Osteoblast (primary cell): ENCODE measurements around the gene GRID1. TPM values are rescaled to one million over a fixed set of nuclear protein-coding genes. Genes with fewer than 3 reads are reported as not detected.
"Not testable (repeated sequence)": the region's sequence is repeated elsewhere in the genome, so short reads cannot be mapped to it uniquely, and the experiment has no call there.

Source experiments
- DNase-seq: peaks from one replicate; pipeline ENCODE4 v3.0.0; 2011; ENCODE audit warnings: low spot score, mixed read lengths; ENCODE audit not compliant: insufficient read length; ENCODE audit errors: missing footprints
- H2AFZ ChIP-seq: 2 replicates; pipeline ENCODE4 v1.6.0; 2011; ENCODE audit warnings: mild to moderate bottlenecking, low read length
- H3K27ac ChIP-seq: 2 replicates; pipeline ENCODE4 v1.5.1; 2011; ENCODE audit warnings: mild to moderate bottlenecking, low read depth, low read length, moderate library complexity
- H3K27me3 ChIP-seq: 2 replicates; pipeline ENCODE4 v1.6.0; 2012; ENCODE audit warnings: mild to moderate bottlenecking, control low read depth, inconsistent platforms, low read length, moderate library complexity; ENCODE audit not compliant: insufficient read depth
- H3K36me3 ChIP-seq: 2 replicates; pipeline ENCODE4 v1.5.1; 2011; ENCODE audit warnings: mild to moderate bottlenecking, low read length, control low read depth, moderate library complexity; ENCODE audit not compliant: insufficient read depth
- H3K4me1 ChIP-seq: 2 replicates; pipeline ENCODE4 v1.5.1; 2011; ENCODE audit warnings: mild to moderate bottlenecking, low read length, control low read depth, moderate library complexity; ENCODE audit not compliant: insufficient read depth
- H3K4me2 ChIP-seq: 2 replicates; pipeline ENCODE4 v1.6.0; 2011; ENCODE audit warnings: mild to moderate bottlenecking, low read length; ENCODE audit not compliant: insufficient read depth
- H3K4me3 ChIP-seq: fragments of 200-600 bp; sonication (generic); 3 replicates; pipeline ENCODE4 v1.5.1; 2012; ENCODE audit warnings: mild to moderate bottlenecking, low read length, inconsistent platforms; ENCODE audit not compliant: insufficient read depth
- H3K79me2 ChIP-seq: 2 replicates; pipeline ENCODE4 v1.6.0; 2012; ENCODE audit warnings: mild to moderate bottlenecking, low read length, control low read depth, inconsistent platforms; ENCODE audit not compliant: insufficient read depth
- H3K9me3 ChIP-seq: 2 replicates; pipeline ENCODE4 v1.5.1; 2011; ENCODE audit warnings: low read depth, low read length, control low read depth
- H4K20me1 ChIP-seq: 2 replicates; pipeline ENCODE4 v1.6.0; 2012; ENCODE audit warnings: mild to moderate bottlenecking, low read length, control low read depth; ENCODE audit not compliant: insufficient read depth
- total RNA-seq: library from RNA; depleted of rRNA; stranded (reverse); fragments of >200 nt; gene quantifications from 2 replicates; pipeline ENCODE4 v1.2.3, GENCODE V29; 2012
- TF ChIP-seq, protein P1 (sequence below): IDR thresholded peaks from 2 replicates; pipeline ENCODE4 v1.5.1; 2011; ENCODE audit warnings: mild to moderate bottlenecking, low read depth, low read length, moderate library complexity; ENCODE audit errors: extremely low read depth

The GRID1 gene
- total RNA-seq, 1 donor = not detected

DNA sequence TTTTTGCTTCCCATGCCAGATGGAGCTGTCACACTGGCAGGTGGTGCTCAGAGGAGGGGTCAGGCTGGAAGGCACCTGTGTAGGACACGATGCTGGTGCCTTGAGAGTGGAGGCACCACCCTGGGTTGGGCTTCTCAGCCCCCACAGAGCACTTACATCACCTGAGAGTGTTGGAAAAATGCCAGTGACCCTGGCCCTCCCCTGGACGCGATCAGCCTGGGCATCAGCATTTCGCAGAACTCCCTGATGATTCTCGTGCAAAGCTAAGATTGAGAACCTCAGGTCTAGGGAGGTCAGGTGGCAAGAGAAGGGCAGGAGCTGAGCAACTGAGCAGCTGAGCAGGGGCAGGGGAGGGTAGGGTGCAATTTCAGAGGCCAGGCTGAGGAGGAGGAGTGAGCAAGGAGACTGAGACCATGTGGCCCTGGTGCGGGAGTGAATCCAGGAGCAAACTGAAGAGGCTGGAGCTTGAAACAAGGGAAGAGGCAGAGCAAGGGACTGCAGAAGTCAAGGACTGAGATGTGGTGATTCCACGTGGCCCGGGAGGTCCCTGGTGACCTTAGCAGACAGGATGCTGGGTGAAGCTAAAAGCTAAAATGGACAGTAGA, 24.7 kb upstream of the GRID1 start:
- no peak overlapping the region for H3K27ac ChIP-seq
- peaks cover 24% of the 10 kb centered on the region for H3K27me3 ChIP-seq
- no peaks in the 10 kb centered on the region for H3K9me3 ChIP-seq

DNA sequence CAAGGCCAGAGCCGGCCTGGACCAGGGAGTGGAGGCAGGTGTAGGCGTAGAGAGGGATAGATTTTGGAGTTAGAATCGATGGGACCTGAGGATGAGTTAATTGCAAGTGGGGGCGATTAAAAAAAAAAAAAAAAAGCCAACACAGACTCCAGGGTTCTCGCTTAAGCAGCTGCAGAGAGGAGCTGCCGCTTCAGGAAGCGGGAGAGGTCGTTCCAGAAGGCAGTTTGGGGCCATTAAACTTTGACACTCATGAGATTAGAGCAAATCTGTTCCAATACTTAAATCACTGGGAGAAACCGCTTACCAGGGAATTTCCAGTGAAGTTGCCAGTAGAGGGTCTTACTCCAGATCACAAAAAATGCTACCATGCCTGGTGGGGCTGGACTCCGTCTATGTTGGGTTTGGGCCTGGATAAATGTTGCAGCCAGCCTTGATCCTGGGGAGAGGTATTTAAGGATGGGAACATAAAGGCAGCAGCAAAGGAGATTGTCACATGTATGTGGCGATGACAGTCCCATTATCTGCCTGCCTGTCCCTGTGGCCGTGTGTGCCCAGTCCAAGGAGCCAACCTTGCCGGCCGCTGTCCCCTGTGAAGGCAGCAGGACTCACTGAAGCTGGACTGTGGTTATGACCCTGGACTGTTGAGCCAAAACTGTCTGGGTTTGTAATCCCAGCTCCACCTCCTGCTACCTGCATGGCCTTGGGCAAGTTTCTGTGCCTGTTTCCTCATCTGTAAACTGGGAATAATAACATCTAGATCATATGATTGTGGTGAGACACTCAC, 23.9 kb upstream of the GRID1 start:
- no peak overlapping the region for H3K4me2 ChIP-seq
- TF ChIP-seq, protein P1, sequence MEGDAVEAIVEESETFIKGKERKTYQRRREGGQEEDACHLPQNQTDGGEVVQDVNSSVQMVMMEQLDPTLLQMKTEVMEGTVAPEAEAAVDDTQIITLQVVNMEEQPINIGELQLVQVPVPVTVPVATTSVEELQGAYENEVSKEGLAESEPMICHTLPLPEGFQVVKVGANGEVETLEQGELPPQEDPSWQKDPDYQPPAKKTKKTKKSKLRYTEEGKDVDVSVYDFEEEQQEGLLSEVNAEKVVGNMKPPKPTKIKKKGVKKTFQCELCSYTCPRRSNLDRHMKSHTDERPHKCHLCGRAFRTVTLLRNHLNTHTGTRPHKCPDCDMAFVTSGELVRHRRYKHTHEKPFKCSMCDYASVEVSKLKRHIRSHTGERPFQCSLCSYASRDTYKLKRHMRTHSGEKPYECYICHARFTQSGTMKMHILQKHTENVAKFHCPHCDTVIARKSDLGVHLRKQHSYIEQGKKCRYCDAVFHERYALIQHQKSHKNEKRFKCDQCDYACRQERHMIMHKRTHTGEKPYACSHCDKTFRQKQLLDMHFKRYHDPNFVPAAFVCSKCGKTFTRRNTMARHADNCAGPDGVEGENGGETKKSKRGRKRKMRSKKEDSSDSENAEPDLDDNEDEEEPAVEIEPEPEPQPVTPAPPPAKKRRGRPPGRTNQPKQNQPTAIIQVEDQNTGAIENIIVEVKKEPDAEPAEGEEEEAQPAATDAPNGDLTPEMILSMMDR = no peak
- H4K20me1 ChIP-seq = no peaks in the 10 kb centered on the region
- peaks cover 28% of the 10 kb centered on the region for H3K27me3 ChIP-seq
- no peak overlapping the region for H3K27ac ChIP-seq
- no peaks in the 10 kb centered on the region for H3K79me2 ChIP-seq
- H3K4me3 ChIP-seq = no peak overlapping the region
- no peak overlapping the region for H2AFZ ChIP-seq
- no peaks in the 10 kb centered on the region for H3K9me3 ChIP-seq
- H3K4me1 ChIP-seq = no peaks in the 10 kb centered on the region
- no peaks in the 10 kb centered on the region for H3K36me3 ChIP-seq
- no peak for DNase-seq

More for the DNA sequence above, 24.7 kb upstream of the GRID1 start:
- Histone ChIP-seq H2AFZ (no peak overlapping the region), H3K36me3 (no peaks in the 10 kb centered on the region), H3K79me2 (no peaks in the 10 kb centered on the region), H4K20me1 (no peaks in the 10 kb centered on the region), H3K4me3 (no peak overlapping the region), H3K4me1 (no peaks in the 10 kb centered on the region), H3K4me2 (no peak overlapping the region)
- no peak for DNase-seq
- TF ChIP-seq, protein P1 = no peak

DNA sequence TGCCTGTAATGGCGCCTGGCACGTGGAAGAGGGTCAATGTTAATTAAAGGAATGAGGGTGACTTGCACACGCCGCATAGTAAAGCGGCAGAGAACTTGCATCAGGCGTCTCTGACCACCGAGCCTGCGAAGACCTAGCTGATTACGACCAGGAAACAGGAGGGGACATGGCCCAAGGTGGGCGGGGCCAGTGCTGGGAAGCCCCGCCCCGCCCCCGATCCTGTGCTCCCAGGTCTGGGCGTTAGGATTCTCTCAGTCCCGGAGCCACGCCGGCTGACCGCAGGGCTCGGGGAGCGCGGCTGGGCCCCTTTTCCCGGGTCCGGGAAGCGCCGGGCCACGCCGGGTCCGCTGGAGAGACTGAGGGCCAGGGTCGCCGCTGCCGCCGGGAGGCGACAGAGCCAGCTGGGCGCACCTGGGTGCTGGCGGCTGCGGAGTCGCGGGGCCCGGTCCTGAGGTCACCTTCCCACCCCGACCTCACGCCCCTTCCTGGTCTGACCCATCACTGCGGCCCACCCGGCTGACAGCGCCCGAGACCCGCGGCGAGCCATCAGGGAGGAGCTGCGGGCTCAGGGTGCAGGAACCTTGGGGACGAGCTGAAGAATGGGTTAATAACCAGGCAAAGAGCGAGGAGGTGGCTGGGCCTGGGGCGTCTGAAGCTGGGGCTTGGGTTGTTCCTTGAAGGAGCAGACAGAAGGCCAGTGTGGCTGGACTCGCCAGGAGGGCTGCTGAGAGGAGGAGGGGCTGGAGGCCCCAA, 23.0 kb upstream of the GRID1 start:
- no peaks in the 10 kb centered on the region for H3K36me3 ChIP-seq
- H3K79me2 ChIP-seq = no peaks in the 10 kb centered on the region
- H2AFZ ChIP-seq = peak overlapping the region; percentile 46
- H3K4me2 ChIP-seq = peak overlapping the region; percentile 50
- no peaks in the 10 kb centered on the region for H4K20me1 ChIP-seq
- H3K4me3 ChIP-seq = peak overlapping the region; percentile 39
- H3K9me3 ChIP-seq = no peaks in the 10 kb centered on the region
- H3K27me3 ChIP-seq = peaks cover 28% of the 10 kb centered on the region
- DNase-seq = peak; percentile 86
- H3K27ac ChIP-seq = no peak overlapping the region
- no peaks in the 10 kb centered on the region for H3K4me1 ChIP-seq
- TF ChIP-seq, protein P1 = no peak

DNA sequence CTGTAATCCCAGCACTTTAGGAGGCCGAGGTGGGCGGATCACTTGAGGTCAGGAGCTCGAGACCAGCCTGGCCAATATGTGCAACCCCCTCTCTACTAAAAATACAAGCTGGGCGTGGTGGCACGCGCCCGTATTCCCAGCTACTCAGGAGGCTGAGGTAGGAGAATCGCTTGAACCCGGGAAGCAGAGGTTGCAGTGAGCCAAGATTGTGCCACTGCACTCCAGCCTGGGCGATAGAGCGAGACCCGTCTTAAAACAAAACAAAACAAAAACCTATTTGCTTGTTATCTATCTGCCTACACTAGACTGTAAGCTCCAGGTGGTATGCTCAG, 22.5 kb upstream of the GRID1 start:
- H4K20me1 ChIP-seq, H3K9me3 ChIP-seq, H3K4me1 ChIP-seq, H3K27ac ChIP-seq, H3K36me3 ChIP-seq, DNase-seq, H3K79me2 ChIP-seq: not testable (repeated sequence)
- H2AFZ ChIP-seq = peak overlapping the region; percentile 46
- peak overlapping the region; percentile 50 for H3K4me2 ChIP-seq
- H3K4me3 ChIP-seq = peak overlapping the region; percentile 39
- peaks cover 28% of the 10 kb centered on the region for H3K27me3 ChIP-seq
